Activated naive CD4-positive, alpha-beta T cell (primary cell): ENCODE results near the gene CRISP1.
"Not testable (repeated sequence)": the region's sequence is repeated elsewhere in the genome, so short reads cannot be mapped to it uniquely, and the experiment has no call there.

Source experiments
- DNase-seq, 4 experiments: peaks; one replicate each; lab custom pipeline; 2025; lab: John Stamatoyannopoulos, UW

Gene CRISP1, protein sequence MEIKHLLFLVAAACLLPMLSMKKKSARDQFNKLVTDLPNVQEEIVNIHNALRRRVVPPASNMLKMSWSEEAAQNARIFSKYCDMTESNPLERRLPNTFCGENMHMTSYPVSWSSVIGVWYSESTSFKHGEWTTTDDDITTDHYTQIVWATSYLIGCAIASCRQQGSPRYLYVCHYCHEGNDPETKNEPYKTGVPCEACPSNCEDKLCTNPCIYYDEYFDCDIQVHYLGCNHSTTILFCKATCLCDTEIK

DNA sequence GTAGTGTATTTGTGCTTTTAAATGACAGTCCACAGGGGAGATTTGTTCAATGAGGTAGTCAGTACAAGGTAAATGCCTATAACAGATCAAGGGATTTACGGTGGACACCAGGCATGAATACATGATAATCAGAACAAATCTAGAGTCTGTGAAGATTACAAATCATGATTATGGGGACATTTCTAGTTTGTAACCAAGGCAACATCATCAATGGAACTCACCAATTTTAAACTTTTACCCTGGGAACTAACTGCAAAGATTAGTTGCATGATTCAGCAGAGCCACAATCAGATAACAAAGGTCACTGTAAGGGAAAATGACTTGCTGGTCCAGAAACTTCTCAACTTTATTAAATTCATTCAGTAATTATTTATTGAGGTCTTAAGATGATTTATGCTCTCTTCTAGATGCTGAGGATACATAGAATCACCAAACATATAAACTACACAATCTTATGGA is at the start of gene CRISP1:
CRISP1 (minus strand) TSS at position 51 of the 459 bp plus-strand sequence. CDS start 9,135 bp downstream, outside the sequence.
- no peak for DNase-seq

DNA sequence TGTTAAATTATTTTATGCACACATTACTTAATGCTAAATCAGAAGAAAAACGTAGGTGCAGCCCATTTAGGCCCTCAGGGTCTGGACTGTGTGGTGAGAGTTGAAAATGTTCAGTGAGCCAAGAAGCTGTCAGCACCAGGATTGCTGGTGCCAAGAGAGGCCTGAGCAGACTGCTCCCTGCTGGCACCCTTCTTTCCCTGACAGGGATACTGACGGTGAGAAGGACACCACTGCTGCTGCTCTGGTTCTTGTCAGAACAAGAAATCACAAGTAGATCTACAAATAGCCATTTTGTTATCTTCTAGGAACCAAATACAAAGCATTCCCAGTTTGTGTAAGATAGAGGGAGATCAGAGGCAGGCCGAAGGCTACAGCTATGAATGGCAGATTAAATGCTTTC is 48.7 kb upstream of the CRISP1 start:
- no peak for DNase-seq

DNA sequence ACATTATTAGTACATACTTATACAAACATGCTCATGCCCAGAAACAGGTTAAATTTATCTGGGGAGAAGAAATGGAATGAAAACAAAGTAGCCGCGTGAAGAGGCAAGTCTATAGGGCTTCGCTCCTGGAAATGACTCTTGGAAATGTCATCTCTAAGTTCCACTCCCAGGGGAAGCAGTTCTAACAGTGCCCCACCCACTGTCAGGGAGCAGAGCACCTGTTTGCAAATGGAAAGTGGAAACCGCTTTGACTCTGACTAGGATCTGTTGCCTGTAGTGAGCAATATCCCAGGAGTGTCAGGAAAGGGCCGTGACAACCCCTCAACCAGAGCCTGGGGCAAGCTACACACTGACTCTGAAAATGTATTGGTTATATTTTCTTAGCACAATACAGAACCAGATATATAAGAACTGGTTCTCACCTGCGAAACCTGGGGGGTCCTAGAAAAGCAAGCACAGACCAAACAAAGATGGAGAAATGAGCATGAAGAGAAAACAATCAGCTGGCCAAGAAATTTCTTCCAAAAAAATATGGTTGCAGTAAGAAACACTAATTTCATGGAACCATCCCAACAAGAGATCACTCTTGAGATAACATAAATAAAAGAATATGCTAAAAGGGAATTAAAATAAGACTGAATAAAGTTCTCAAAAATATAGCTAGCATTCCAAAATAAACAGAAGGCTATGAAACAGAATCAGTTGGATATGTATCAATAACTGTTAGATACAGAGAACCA is 47.5 kb upstream of the CRISP1 start:
- DNase-seq: no peak

DNA sequence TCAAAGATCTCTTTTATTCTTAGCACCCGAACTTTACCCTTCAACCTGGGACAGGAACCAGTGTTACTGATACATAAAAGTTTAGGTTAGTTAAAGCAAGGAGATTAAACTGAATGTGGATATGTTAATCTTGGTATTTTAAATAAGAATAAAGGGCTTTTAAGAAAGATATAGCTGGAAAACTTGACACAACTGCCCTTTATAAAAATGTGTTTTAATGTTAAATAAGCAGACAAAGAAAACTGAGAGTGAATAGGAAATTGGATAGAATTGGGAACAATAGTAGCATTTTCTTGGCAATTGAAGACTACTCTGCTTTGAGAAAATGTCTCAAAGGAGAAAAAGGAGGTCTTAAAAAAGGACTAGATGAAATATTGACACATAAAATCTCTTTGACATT is 45.9 kb upstream of the CRISP1 start:
- no peak for DNase-seq

DNA sequence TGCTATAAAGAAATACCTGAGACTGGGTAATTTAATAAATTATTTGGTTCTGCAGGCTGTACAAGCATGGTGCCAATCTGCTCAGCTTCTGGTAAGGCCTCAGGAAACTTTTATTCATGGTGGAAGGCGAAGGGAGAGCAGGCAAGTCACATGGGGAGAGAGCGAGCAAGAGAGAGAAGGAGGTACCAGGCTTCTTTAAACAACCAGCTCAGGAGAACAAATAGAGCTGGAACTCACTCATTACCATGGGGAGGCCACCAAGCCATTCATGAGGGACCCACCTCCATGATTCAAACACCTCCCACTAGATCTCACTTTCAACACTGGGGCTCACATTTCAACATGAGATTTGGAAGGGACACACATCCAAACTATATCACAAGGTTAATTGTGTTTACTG is 44.9 kb upstream of the CRISP1 start:
- DNase-seq: no peak

DNA sequence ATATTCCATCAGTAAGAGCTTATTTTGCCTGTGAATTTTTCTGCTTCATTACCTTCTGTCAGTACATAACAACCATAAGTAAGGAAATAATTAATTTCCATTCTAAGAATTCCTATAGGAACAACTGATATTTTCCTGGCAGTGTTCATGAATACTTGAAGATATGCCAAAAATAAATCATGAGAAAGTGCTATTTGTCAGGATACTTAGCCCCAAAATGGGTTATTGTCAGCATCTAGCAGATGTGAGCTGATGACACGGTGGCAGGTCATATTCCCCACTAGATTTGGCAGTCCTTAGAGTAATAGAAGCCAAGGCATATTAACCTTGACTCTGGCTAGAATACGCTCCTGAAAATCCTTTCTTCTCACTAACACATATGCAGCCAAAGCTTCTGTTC is 43.2 kb upstream of the CRISP1 start:
- no peak for DNase-seq

DNA sequence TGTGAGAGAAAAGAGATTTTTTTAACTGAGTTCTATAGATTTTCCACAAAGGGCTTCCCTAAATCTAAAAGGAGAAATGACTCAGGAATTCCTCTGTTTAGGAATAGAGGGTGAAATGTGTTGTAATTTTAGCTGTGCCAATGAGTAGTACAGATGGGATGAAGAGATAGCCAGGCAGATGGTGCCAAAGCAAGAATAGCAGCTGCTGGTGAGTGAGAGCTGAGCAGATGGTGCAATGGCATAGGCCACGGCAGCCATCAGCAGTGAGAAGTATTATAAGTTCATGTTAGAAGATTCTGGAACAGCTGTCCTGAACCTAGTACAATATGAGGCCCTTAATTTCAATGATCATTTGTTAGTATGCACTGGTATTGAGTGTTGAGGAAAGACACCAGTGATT is 40.2 kb upstream of the CRISP1 start:
- no peak for DNase-seq

DNA sequence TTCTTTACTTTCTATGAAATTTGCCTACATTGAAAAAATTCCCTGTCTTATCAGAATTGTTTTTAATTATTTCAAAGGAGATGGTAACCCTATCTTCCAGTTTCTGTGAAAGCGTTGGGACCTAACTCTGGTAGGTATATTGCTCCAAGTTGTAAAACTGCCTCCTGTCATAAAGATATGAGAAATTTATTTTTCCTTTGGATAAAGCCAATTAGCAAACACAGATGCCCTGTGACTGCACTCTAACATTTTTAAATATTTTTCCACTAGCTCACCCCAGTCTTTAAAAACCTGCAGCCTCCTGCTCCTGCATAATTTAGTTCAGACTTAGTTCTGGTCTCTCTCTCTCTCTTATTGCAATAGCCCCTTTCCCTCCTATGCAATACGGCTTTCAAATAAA is 39.0 kb upstream of the CRISP1 start:
- DNase-seq: no peak

DNA sequence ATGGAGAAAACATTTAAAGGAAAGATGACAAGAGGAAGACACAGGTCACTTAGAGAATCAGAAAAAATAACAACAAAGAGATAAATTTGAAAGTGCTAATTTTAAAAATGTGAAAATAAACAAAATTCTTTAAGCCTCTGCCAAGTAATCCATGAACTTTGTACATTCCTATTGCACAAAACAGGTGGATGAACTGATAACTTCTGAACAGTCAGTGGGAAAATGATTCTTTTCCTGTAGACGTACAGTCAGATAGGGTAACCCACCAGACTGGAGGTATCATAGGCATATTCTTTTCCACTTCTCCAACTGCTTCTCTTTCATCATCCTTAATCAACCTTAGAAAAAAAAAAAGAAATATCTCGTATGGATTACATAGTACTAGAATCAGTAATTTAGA is 36.5 kb upstream of the CRISP1 start:
- no peak for DNase-seq

DNA sequence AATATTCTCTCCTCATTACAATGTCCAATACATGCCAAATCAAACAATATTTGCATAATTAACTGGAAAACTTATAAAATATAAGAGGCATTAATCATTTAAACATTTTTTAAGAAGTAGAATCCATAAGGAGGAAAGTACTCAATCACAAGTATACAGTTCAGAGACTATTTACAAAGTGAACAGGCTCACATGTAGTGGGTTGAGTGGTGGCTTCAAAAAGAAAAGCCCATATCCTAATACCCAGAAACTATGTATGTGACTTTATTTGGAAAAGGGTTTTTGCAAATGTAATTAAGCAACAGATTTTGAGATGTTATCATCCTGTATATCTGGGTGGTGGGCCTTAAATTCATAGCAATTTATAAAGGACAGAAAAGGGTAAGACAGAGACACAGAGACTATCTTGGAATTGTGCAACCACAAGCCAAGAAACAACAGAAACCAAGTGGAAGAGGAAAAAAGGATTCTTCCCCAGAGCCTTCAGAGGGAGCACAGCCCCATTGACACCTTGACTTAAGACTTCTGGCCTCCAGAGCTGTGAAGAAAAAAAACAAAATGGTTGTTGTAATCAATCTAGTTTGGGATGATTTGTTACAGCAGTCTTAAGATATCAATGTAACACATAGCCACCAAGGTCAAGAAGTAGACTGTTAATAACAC is 32.7 kb upstream of the CRISP1 start:
- no peak for DNase-seq

DNA sequence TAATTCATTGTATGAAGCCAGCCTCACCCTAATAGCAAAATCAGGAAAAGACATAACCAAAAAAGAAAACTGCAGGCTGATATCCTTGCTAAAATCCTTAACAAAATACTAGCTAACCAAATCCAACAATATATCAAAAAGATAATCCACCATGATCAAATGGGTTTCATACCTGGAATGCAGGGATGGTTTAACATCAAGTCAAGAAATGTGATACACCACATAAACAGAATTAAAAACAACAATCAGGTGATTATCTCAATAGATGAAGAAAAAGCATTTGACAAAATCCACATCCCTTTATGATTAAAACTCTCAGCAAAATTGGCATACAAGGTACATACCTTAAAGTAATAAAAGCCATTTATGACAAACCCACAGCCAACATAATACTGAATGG is 29.2 kb upstream of the CRISP1 start:
- DNase-seq: not testable (repeated sequence)

DNA sequence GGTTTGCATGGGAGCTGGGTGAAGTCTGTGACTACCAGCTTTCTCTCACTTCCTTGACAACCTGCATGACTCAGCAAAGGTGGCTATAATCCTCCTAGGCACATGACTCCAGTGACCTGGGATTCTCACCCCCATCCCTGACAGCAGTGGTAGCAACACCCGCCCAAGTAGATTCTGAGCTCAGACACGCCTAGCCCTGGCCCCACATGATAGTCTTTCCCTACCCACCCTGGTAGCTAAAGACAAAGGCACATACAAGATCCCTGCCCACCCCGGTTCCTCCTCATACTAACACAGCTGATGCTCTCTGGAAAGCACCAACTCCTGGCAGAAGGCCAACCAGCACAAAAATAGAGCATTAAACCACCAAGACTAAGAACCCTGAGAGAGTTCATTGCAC is 25.9 kb upstream of the CRISP1 start:
- no peak for DNase-seq

DNA sequence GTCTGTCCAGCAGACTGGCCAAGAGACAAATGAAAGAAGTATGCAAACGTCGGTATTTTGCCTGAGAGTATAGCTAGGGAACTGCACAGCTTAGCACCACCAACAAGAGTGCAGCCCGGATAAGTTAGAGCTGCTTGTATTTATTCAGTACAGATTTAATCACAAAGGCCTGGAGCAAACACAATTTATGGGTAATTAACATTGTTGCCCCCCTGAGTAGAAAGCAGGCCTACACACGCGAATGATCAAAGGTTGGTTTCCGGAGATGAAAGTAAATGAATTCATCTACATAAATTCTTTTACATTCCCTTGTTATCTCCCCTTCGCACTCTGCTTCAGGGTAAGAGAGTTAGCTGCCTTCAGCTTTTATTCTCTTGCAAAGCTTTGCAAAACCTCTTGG is 24.7 kb upstream of the CRISP1 start:
- no peak for DNase-seq

DNA sequence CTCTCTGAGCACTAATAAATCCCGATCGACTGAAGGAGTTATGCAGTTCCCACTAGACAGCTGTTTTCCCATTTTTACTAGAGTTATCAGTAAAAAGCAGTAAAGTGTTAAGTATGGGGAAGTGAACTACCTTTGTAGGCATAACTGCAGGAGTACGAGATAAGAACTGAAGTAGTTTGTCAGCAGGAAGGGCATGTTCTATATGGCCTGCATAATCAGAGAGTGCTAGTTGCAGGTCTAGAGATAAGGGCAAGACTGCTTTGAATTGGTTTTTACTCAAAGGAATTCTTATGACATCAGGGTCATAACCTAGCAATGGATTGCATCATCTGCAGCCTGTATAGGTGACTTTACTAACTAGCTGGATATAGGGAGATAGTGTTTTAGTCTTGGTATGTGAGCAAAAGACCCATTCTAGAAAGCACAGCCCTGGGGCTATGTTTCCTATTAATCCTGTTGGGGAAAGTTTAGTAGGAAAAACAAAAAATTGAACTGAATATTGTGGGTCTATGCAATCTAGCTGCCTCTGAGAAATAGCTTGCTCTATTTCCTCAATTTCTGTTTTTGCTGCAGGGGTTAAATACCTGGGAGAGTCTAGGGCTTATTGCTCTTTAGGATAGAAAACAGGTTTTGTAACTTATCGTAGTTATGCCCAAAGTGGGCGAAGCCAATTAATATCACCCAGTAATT is 22.6 kb upstream of the CRISP1 start:
- DNase-seq: no peak

DNA sequence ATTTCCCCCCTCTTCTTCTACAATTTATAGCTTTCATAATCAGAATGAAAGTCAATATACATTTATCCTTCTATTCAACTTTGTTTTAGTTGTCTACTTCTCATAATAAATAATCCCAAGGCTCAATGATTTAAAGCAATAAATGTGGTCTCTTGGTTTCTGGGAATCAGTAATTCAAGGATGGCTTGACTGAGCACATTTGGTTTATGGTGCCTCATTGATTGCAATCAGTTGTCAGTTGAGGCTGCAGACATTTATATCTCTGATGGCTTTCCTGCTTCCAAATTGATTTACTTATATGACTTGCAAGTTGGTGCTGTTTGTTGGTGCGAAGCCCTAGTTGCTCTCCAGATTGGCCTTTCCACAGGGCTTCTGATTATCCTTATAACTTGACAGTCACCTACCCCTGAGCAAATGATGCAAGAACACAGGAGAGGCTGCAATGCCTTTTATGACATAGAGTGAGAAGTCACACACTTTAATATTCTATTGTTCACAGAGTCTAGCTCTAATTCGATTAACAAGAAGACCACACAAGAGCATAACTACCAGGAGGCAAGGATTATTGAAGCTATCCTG is 2.7 kb upstream of the CRISP1 start:
- DNase-seq: no peak

DNA sequence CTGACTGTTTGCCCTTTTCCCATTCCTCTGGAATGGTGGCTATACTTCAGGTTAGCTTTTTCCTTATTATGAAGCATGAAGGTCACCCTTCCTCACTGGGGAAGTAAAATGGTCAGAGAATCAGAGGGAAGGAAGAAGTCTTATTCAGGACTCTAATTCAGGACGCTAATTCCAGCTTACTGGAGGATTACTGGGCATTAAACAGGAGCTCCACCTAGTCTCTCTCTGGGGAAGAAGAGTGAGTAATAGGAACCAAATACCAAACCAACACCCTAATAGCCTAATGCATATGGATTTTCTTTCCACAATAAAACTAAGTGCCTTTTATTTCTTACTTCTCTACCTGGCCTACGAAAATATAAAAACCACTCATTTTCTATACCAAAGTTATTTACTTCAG is 10.1 kb downstream of the CRISP1 start:
- no peak for DNase-seq

DNA sequence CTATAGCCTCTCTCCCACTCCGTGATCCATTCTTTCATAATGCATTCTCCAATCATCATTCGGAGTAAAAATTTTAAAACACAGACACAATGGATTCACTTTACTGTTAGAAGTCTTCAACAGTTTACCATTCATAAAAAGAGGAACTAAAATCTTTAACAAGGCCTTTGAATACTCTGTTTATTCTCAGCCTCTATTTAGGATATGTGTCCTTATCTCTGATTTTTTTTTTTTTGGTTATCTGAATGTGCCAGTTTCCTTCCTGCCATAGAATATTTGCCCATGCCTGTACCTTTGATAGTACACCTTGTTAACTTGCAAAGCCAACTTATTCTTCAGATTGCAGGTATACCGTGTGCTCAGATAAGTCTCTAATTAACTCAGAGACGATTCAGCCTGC is 11.1 kb downstream of the CRISP1 start:
- no peak for DNase-seq

DNA sequence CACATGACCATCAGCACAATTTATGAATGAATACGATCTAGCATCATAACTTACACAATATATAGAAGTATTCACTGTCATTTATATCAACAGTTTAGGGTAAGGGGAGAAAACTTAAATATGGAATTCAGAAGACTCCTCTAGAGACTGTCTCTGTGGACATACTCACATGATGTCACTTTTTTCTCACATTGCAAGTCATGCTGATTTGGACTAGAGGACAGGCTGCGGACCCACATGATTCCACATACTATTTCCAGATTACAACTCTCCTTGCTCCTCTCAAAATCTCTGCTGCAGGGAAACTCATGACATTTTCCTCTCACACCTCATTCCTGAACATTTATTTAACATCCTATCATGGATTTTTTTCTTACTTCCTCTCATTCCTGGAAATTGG is 13.4 kb downstream of the CRISP1 start:
- DNase-seq: no peak

DNA sequence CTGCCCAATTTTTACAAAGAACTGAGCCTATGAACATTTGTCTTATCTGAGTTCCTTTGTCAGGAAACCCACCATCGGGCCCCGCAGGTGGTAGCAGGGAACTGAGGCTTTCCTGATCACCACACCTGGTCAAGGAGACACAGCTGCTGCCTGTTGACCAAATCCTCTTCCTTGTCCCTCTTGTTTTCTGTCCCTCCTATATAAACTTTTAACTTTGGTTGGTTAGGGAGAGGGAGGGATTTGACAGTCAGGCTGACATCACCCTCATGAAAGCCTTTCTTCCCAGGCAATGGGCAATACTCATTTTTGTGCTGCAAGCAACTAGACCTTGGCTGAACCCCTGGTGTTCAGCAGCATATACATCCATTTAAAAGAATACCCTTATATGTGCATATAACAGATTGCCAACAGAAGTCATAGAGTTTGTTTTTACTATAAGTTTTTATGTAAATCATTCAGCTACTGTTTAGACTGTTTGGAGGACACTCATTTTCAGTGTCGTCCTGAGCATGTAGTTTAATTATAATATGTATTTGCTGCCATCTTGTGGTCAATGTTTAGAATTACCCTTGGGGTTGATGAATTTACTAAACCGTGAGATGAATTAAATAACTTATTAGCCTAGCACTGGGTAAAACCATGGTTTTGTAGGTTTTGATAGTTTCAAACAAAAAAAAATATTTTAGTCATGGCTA is 17.0 kb downstream of the CRISP1 start:
- DNase-seq: no peak

DNA sequence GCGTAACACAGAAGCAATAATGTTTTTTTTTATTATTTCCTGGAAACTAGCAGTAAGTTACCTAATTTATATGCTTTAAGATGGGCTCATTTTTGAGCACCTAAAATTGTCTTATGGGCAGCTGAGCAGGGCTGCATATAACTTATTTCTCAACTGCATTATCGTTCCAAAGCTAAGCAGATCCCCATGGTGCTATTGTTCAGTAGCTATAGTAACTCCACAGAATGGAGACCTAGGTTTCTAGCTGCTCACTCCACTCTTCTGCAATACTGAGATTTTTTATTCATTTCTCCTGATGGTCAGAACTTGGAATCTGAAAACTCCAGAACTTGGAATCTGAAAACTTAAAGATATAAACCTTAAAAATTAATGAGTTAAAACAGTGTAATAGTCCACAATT is 18.7 kb downstream of the CRISP1 start:
- no peak for DNase-seq

DNA sequence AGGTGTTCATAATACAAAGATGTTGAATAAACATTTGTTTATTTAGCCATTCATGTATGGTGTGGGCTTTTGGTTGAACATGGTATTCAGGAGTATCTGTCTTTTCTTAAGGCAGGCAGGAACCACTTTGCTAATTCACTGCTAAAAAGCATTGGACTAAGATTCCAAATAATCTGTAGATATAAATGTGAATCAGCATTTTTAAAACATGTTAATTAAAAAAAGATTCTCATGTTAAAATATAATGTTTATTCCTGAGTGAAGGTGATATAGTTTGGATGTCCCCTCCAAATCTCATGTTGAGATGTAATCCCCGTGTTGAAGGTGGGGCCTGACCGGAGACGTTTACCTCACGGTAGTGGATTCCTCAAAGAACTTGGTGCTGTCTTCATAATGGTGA is 19.3 kb downstream of the CRISP1 start:
- no peak for DNase-seq

DNA sequence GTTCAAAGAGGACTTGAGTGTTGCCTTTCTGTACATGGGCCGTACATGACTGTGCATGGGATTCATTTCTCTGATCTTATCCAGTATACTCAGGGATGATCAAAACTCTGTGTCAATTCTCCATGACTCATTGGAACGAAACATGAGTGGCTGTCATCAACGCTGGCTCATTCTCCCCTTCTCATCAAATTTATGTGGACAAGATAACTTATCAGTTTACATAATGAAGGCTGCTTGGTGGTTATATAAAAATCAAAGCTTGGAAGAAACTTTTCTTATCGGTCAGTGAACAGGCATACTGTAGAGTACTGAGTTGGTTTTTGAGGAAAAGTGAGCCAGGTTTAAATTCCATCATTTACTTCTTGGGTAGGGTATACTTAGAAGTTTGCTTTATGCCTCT is 24.9 kb downstream of the CRISP1 start:
- no peak for DNase-seq
